ENCODE data around the gene PUS1.

- no peak for TF ChIP-seq CTCF (IDR thresholded peaks at IDR 0.05; ENCODE audit: poor library complexity, severe bottlenecking)
- no peak for TF ChIP-seq MXI1 (conservative IDR thresholded peaks at IDR 0.05; ENCODE audit: poor library complexity, severe bottlenecking)
Observed at GRCh38 chr12:131894313-131894860, 34.7 kb upstream of the PUS1 start, which contains the start of gene ULK1.
